ENCODE measurements around the gene SLC9A5. TPM values are rescaled to one million over a fixed set of nuclear protein-coding genes. Genes with fewer than 3 reads are reported as not detected.
A peak's percentile ranks its signal among the peaks of the same experiment; 100 is the strongest.

Gene SLC9A5
- total RNA-seq, 1 donor from 2014 or later: 0.60 TPM

- no peak for DNase-seq (ENCODE audit: low read depth in 2 of 2)
Measured at GRCh38 chr16:67240506-67240905, 8.3 kb upstream of the SLC9A5 start.

GRCh38 chr16:67241008-67241900 lies 7.5 kb upstream of the SLC9A5 start:
- DNase-seq (ENCODE audit: low read depth in 2 of 2): peak; percentile 48 to 64

- DNase-seq (ENCODE audit: low read depth in 2 of 2): no peak
Measured at GRCh38 chr16:67242138-67242730, 6.5 kb upstream of the SLC9A5 start.

GRCh38 chr16:67243481-67243880 lies 5.3 kb upstream of the SLC9A5 start:
- DNase-seq (ENCODE audit: low read depth in 2 of 2): no peak

GRCh38 chr16:67244387-67245185 lies 4.2 kb upstream of the SLC9A5 start:
- DNase-seq (ENCODE audit: low read depth in 2 of 2): peak in 1 of 2 donors; percentile 94

- DNase-seq (ENCODE audit: low read depth in 2 of 2): no peak
Measured at GRCh38 chr16:67245186-67245585, 3.6 kb upstream of the SLC9A5 start.

- DNase-seq (ENCODE audit: low read depth in 2 of 2): no peak
Measured at GRCh38 chr16:67245674-67246080, 3.1 kb upstream of the SLC9A5 start.

- DNase-seq (ENCODE audit: low read depth in 2 of 2): peak; percentile 78 to 90
Measured at GRCh38 chr16:67246081-67246755, 2.6 kb upstream of the SLC9A5 start.

- peak; percentile 25 to 36 for DNase-seq (ENCODE audit: low read depth in 2 of 2)
Measured at GRCh38 chr16:67246756-67247191, 2.0 kb upstream of the SLC9A5 start.

- DNase-seq (ENCODE audit: low read depth in 2 of 2): peak; percentile 62 to 97
Measured at GRCh38 chr16:67247192-67248072, 1.3 kb upstream of the SLC9A5 start, which contains the start of gene FHOD1. Gene FHOD1, minus strand, starts transcription at chr16:67247481. Its CDS starts 71 bp downstream, at chr16:67247410.

GRCh38 chr16:67248073-67248400 lies 742 bp upstream of the SLC9A5 start:
- no peak for DNase-seq (ENCODE audit: low read depth in 2 of 2)

GRCh38 chr16:67249178-67250044 lies 632 bp downstream of the SLC9A5 start:
- no peak for DNase-seq (ENCODE audit: low read depth in 2 of 2)

GRCh38 chr16:67250045-67250327 lies 1.2 kb downstream of the SLC9A5 start:
- DNase-seq (ENCODE audit: low read depth in 2 of 2): no peak

GRCh38 chr16:67252609-67253497 lies 4.1 kb downstream of the SLC9A5 start:
- DNase-seq (ENCODE audit: low read depth in 2 of 2): no peak

- no peak for DNase-seq (ENCODE audit: low read depth in 2 of 2)
Measured at GRCh38 chr16:67254801-67255552, 6.2 kb downstream of the SLC9A5 start.

GRCh38 chr16:67255553-67256221 lies 6.9 kb downstream of the SLC9A5 start:
- DNase-seq (ENCODE audit: low read depth in 2 of 2): no peak

- no peak for DNase-seq (ENCODE audit: low read depth in 2 of 2)
Measured at GRCh38 chr16:67256701-67257230, 8.0 kb downstream of the SLC9A5 start.

Data from lung microvascular endothelial cell (primary cell).